Panc1 (cell line): ENCODE results near the gene DAB2.

Experiments
- POLR2AphosphoS5 ChIP-seq: IDR thresholded peaks from 2 replicates; pipeline ENCODE4 v1.6.1; 2012; ENCODE audit warnings: mild to moderate bottlenecking, low read depth, low read length, moderate library complexity
- SIN3A ChIP-seq: IDR thresholded peaks from 2 replicates; pipeline ENCODE4 v1.6.1; 2012; ENCODE audit warnings: low read depth, mild to moderate bottlenecking, low read length, moderate library complexity, borderline replicate concordance; ENCODE audit not compliant: insufficient read depth
- TCF7L2 ChIP-seq: IDR thresholded peaks from 2 replicates; pipeline ENCODE4 v1.6.1; 2011; ENCODE audit warnings: mild to moderate bottlenecking, low read depth, low read length, inconsistent platforms
- TF ChIP-seq, protein P1 (sequence below): fragments of 450-650 bp; IDR thresholded peaks from 2 replicates; pipeline ENCODE4 v1.5.1; 2017; ENCODE audit warnings: mild to moderate bottlenecking
- TF ChIP-seq, protein P2 (sequence below), 2 experiments: IDR thresholded peaks; 2 replicates each; pipeline ENCODE4 v1.6.1; 2011 to 2012; ENCODE audit warnings: low read depth in 2 of 2, control low read depth in 1 of 2, low read length in 1 of 2, mild to moderate bottlenecking in 1 of 2, moderate library complexity in 1 of 2; ENCODE audit not compliant: insufficient read depth in 1 of 2

DNA sequence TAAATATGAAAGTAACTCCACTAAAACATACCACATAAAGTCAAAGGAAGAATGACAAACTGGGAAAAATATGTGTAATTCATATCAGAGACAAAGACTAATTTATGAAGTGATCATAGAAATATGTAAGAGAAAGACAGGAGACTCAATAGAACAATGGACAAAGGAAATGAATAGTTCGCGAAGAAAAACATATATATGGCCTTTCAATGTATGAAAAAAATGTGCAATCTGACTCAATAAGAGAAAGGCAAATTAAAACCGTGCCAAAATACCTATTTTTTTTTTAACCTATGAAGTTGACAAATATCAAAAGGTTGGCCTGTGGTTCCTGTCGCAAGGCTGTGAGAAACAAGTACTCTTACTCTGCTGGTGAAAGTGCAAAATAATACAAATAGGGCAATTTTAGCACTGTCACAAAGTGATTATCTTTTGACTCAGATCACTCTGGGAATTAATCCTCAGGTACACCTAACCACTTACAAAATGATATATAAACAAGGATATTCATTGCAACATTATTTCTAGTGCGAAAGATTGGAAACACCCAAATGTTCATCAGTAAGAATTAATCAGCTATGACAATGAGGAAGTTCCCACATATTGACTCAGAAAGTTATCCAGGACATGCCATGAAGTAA lies 64.2 kb downstream of the DAB2 start:
- TF ChIP-seq, protein P1, sequence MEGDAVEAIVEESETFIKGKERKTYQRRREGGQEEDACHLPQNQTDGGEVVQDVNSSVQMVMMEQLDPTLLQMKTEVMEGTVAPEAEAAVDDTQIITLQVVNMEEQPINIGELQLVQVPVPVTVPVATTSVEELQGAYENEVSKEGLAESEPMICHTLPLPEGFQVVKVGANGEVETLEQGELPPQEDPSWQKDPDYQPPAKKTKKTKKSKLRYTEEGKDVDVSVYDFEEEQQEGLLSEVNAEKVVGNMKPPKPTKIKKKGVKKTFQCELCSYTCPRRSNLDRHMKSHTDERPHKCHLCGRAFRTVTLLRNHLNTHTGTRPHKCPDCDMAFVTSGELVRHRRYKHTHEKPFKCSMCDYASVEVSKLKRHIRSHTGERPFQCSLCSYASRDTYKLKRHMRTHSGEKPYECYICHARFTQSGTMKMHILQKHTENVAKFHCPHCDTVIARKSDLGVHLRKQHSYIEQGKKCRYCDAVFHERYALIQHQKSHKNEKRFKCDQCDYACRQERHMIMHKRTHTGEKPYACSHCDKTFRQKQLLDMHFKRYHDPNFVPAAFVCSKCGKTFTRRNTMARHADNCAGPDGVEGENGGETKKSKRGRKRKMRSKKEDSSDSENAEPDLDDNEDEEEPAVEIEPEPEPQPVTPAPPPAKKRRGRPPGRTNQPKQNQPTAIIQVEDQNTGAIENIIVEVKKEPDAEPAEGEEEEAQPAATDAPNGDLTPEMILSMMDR = no peak
- no peak for TF ChIP-seq POLR2AphosphoS5
- TF ChIP-seq, protein P2, sequence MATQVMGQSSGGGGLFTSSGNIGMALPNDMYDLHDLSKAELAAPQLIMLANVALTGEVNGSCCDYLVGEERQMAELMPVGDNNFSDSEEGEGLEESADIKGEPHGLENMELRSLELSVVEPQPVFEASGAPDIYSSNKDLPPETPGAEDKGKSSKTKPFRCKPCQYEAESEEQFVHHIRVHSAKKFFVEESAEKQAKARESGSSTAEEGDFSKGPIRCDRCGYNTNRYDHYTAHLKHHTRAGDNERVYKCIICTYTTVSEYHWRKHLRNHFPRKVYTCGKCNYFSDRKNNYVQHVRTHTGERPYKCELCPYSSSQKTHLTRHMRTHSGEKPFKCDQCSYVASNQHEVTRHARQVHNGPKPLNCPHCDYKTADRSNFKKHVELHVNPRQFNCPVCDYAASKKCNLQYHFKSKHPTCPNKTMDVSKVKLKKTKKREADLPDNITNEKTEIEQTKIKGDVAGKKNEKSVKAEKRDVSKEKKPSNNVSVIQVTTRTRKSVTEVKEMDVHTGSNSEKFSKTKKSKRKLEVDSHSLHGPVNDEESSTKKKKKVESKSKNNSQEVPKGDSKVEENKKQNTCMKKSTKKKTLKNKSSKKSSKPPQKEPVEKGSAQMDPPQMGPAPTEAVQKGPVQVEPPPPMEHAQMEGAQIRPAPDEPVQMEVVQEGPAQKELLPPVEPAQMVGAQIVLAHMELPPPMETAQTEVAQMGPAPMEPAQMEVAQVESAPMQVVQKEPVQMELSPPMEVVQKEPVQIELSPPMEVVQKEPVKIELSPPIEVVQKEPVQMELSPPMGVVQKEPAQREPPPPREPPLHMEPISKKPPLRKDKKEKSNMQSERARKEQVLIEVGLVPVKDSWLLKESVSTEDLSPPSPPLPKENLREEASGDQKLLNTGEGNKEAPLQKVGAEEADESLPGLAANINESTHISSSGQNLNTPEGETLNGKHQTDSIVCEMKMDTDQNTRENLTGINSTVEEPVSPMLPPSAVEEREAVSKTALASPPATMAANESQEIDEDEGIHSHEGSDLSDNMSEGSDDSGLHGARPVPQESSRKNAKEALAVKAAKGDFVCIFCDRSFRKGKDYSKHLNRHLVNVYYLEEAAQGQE (IDR thresholded peaks at IDR 0.05; ENCODE audit: insufficient read depth in 1 of 2, low read depth in 2 of 2, low read length in 1 of 2) = no peak
- no peak for TF ChIP-seq SIN3A
- no peak for TF ChIP-seq TCF7L2
